Stimulated activated CD4-positive, alpha-beta T cell treated with anti-CD3 and anti-CD28 coated beads, Interleukin-4, amount 100 ng/mL, for 4 hours (primary cell): ENCODE data around the gene SENP1.
"Not testable (repeated sequence)": the region's sequence is repeated elsewhere in the genome, so short reads cannot be mapped to it uniquely, and the experiment has no call there.

Experiments
- DNase-seq, 2 experiments: peaks; one replicate each; pipeline ENCODE4 v3.0.0-alpha.2; 2020

SENP1 gene

DNA sequence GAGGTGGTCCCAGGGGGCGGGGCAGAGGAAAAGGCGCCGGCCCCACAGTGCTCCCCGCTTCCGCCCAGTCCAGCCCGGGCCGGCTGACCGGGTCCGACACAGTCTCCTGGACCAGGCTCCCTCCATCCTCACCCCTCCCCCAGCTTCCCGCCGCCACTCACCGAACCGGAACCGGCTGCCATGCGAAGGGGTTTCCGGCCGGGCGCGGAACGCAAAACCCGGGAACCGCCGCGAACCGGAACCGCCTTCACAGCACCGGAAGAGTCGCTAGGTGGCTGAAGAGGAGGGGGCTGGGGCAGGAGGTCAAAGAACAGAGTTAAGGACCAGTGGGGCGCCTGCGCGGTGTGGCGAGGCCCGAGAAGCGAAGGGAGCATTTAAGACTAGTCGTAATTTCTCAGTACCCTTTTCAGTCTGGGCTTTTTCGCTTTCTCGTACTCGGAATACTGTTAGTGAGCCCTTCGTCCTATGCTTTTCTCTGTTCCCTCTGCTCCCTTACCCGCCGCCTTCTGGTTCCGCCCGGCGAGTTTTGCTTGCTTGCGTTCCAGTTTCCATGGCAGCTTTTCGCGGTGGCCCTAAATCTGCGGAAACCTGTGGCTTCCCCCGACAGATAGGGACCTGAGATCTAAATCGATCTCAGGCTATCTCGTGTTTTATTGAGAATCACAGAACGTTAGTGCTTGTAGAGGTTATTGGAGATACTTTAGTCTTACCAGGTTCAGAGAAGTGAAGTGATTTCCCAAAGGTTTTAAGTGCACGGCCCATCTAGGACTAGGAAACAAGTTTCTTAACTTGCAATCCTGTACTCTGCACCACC, at the start of gene SENP1:
Gene SENP1 (minus strand): TSS at position 213 of the 814 bp plus-strand sequence. CDS start 4,607 bp downstream, outside the sequence.
- peak; percentile 85 to 87 for DNase-seq

DNA sequence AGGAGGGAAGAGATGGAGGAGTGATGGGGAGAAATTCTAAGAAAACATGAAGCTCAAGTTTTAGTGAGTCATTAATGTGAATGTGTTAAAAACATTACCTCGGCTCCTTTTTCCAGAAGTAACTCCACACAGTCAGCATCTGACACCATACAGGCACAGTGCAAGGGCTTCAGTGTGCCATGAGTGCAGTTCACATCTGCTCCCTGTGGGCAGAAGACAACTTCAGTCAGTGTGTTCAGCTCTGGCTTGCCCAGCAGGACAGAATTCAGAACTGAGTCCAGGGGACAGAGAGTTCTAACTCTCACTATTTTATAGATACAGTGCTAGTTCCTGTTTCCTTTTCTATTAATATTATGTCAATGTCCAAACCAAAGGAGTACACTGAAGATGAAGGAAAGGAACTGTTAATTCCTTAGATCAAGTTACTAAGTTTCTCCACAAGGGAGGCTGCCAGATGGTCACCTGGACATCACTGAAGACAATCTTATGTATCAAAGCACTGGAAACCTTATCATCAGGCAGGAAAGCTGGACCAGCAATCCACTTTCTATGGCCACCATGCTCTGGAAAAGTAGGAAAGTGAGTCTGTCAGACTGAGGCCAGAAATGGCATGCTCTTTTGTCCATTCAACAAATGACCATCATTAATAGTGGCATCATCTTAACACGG, 45.4 kb upstream of the SENP1 start:
- DNase-seq, result no peak

DNA sequence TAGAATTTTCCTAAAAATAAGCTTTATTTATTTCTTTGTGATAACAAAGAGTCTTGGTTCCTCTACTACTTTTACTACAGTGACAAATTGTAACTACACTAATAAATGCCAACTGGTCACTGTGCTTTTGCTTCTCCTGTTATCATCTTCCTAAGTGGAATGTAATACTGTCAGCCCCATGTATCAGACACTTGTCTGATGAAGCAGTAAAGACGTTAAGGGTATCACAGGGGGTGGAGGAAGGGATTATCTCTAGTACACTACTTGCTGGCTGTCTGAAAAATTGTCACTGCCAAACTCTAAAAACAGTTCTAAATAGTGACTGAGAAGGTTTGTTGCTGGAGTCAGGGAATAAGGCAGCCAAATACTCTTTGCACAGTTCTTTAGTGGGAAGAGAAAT, 40.1 kb upstream of the SENP1 start:
- no peak for DNase-seq

DNA sequence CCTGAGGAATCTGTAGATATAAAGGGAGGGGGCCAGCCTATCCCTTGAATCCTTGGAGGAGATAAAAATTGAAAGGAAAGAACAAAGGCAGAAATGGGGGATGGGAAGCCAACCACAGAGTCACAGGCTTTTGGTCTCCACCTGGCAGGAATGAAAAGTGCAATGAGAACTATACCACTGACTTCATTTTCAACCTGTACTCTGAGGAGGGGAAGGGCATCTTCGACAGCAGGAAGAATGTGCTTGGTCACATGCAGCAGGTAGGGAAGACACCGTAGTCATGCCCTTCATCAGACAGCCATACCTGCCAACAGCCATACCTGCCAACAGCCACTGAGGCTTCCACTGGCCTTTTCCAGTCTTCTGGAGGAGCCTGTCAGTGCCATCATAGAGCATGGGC, 38.0 kb upstream of the SENP1 start:
- DNase-seq, result no peak

DNA sequence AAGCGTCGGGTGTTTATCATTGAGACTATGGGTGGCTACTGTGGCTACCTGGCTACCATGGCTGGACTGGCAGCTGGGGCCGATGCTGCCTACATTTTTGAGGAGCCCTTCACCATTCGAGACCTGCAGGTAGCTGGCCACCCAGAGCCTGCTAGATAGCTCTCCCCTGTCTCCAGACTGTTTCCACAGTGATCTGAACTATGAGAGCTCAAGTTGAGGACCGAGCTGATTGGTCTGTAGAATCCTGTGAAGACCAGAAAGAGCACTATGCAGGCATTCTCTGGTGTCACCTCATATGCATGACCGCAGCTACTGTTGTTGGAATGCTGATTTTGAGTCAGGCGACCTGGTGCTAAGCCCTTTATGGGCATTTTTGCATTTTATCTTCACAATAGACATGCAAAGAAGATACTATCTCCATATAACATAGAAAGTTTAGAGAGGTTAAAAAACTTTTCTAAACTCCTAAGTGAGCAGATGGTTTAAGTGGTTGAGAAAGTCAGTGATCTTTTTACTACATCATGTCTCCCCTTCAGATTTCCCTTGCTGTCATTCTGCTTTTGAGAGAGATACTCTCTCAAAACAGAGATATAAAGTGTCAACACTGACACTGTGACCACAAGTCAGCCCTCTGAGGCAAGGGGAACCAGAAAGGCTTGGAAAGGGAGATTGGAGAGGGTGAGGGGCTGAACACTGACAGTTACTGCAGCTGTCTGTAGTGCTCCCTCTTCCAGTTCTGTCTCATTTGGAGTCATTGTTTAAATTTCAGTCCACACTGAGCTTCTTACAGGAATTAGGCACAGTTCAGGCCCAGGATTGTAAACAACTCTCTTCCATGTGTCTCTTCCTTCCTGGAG, 37.2 kb upstream of the SENP1 start:
- no peak for DNase-seq

DNA sequence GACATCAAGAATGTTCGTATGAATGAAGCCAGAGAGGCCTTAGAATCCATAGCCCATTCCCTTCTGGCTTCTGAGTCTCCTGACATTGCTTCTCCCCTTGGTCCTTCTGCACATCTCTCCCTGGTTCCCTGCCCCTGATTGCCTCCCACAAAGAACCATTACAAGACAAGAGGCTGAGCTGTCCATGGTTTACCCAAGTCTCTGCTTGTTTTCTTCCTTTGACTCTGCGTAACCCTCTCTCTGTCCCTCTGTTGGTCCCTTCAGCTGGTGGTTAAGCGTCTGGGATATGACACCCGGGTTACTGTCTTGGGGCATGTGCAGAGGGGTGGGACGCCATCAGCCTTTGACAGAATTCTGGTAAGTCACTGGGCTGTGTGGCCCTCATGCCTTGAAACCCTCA, 29.1 kb upstream of the SENP1 start:
- DNase-seq, result no peak

GRCh38 chr12:48132826-48133225, 26.9 kb upstream of the SENP1 start:
- no peak for DNase-seq

DNA sequence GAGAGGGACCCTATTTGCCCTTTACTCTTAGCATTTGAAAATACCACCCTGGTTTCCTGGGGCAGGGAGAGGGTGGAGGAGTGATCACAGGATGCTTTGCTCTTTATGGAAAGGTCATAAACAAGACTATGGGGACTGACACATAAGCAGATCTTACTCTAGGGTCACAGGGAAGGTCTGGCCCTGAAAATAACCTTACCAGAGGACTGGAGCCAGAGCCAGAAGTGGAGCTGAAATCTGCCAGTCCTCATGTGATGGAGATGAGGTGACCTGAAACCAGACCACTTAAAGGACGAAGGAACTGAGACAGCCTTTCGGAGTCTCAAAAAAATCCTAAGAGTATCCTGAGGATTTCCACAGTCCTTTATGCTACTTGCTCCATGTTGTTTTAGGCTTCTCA, 25.6 kb upstream of the SENP1 start:
- no peak for DNase-seq

DNA sequence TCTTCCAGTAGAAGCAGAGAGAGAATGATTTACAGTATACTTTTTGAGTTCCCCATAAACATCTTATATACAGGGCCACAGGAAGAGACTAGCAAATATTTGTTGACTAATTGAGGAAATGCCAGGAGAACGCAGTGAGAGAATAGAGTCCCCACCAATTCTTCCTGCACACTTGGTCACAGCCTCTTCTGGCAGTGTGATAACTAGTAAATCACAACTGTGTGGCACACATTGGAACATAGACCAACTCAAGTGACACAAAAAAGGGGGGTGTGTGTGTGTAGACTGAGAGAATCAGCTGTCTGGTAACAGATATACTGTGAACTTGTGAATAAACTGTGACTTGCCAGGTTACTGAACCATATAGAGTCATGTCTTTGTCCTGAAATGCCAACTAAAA, 23.5 kb upstream of the SENP1 start:
- DNase-seq, result no peak

GRCh38 chr12:48128800-48129199, 22.9 kb upstream of the SENP1 start:
- no peak for DNase-seq

- no peak for DNase-seq
These were observed 21.2 kb upstream of the SENP1 start for GRCh38 chr12:48126953-48127630.

- DNase-seq, result no peak
These were observed 20.1 kb upstream of the SENP1 start for GRCh38 chr12:48125985-48126384.

GRCh38 chr12:48125542-48125941, 19.7 kb upstream of the SENP1 start:
- not testable (repeated sequence) for DNase-seq

DNA sequence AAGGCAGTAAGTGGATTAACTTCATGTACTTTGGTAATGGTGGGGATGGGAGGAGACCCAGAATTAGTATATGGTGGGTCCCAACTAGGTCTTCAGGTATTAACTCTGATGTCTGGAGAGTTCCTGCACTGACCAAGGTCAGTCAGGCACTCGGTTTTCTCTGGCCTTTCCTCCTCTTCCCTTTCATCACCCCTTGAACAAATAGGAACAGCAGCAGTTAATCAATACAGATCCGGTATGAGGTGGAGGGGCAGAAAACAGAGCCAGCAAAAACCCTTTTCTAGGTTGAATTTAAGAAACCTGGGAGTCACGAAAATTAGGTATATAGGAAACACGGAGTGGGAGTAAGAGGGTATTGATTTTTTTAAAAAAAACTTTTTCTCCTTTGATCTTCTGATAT, 17.3 kb upstream of the SENP1 start:
- DNase-seq, result no peak

DNA sequence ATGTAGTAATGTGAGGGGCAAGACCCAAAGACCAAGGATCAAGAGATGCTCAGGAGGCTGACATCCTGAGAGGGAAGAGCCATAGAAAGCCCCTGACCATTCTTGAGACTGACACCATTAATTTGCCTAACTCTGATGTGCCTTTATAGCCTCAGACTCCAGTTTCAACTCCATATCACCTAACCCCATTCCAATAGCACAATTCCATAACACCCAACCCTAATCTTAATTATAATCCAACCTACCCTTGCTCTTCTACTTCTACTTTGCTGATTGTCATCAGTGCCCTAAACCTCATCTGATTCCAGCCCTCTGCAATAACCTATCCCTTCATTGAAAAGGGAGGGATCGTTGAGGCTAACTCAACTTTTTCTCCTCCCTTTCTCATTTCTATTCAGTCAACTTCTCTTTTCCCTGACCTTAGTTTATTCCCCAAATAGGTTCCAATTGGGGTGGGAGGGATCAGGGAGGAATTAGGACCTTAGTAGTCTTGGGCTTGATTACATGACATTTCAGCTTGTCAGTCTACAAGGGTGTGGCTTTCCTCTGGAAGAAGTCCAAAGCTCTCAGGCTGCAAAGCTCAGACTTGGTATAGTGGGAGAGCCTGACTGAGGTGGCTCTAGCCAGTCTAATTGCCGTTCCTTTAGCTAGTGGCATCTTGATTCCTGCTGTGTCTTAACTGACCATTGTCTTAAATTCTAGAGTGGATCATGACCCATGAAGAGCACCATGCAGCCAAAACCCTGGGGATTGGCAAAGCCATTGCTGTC, 16.4 kb upstream of the SENP1 start:
- DNase-seq, result no peak

DNA sequence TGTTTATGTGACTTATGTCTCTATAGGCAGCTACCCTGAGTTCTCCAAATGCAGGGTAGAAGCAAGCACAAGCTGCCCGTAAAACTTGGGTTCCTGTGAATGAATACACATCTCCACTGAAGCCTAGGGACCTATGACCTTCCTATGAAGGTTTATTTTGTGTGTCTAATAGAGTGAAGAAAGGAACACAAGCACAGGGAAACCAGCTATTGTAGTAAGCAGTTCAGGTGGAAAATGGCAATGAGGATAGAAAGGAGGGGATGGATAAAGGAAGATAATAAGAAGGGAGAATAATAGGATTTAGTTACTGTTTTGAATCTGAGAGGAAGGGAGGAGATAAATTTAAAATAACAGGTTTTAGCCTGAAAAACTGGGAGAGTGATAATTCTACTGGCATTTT, 15.6 kb upstream of the SENP1 start:
- DNase-seq, result no peak

DNA sequence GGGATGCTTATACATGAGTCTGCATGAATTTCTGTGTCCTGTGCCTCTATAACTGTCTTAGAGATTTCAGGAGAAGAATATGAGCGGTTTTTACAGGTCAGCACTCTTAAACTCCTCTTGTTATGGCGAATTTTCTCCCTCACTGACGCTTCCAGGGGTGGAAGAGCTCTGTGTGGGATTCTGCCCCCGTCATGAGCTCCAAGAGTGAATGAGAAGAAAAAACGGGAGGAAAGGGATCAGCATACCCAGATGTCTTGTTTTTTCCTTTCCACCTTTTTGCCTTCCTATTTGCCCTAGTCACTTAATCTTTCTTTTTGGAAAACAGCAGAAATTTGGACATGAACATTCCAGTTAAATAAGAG, 13.9 kb upstream of the SENP1 start:
- DNase-seq, result no peak

DNA sequence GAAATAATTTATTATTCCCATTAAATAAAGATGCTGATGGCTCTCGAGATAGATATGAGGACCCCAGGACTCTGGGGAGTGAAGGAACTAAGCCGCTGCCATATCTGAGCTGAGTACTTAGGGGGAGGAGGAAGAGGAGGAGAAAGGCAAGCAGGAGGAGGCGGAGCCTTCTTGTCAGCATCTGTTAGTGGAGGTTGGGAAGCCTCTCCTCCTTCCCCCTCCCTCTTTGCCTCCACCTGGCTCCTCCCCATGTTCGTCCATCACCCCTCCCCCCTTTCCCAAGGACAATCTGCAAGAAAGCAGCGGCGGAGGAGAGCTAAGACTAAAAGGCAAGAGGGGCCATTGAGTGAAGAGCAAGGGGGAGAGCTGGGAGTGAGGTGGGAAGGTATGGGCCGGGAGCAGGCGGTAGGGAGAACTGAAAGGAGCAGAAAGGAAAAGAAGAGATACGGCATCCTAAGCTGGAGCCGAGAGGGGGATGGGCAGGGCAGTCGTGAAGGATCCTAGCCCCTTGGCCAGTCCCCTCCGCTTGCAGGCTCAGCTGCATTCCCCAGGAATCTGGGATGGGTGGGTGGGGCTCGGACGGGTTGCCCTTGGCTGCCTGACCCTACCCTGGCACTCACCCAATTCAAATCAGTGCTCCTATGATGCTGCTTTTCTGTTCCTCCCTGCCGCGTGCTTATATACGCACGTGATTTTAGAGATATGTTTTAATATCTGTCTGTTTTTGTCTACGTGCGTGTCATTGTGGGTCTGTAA, 13.4 kb upstream of the SENP1 start, which contains the start of gene PFKM:
Gene PFKM (plus strand): TSS at position 287 of the 756 bp plus-strand sequence. CDS start 3,411 bp downstream, outside the sequence.
- DNase-seq, result peak; percentile 50 to 71

GRCh38 chr12:48118284-48118871, 12.5 kb upstream of the SENP1 start:
- no peak for DNase-seq

DNA sequence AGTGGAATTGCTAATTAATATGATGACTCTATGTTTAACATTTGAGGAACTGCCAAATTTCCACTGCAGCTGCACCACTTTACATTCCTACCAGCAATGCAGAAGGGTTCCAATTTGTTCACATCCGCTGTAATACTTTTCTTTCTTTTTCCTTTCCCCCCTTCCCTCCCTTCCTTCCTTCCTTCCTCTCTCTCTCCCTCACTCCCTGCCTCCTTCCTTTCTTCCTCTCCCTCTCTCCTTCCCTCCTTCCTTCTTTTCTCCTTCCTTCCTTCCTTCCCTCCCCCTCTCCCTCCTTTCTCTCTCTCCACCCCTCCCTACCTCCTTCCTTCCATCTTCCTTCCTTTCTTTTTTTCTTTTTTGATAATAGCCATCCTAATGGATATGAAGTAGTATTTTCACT, 10.1 kb upstream of the SENP1 start:
- no peak for DNase-seq

GRCh38 chr12:48111312-48111693, 5.4 kb upstream of the SENP1 start:
- not testable (repeated sequence) for DNase-seq
